Fibroblast of lung (primary cell): ENCODE results near the gene ITPR1. TPM values are rescaled to one million over a fixed set of nuclear protein-coding genes. Genes with fewer than 3 reads are reported as not detected.

Experiments
- DNase-seq, 2 donors: peaks; one replicate each; pipeline versions ENCODE4 v3.0.0 to v3.0.0-alpha.2; 2010; ENCODE audit warnings: low read depth in 2 of 2
- H2AFZ ChIP-seq: 2 replicates; pipeline ENCODE4 v1.5.1; 2012; ENCODE audit warnings: low read length, control low read depth, inconsistent platforms
- H3K27ac ChIP-seq: 2 replicates; pipeline ENCODE4 v1.5.1; 2011; ENCODE audit warnings: low read length, control low read depth; ENCODE audit not compliant: insufficient read depth
- H3K27me3 ChIP-seq: 2 replicates; pipeline ENCODE4 v1.5.1; 2011; ENCODE audit warnings: mild to moderate bottlenecking, low read length; ENCODE audit not compliant: control insufficient read depth, insufficient read depth
- H3K36me3 ChIP-seq: 2 replicates; pipeline ENCODE4 v1.5.1; 2011; ENCODE audit warnings: low read length; ENCODE audit not compliant: control insufficient read depth, insufficient read depth
- H3K4me1 ChIP-seq: 2 replicates; pipeline ENCODE4 v1.5.1; 2011; ENCODE audit warnings: low read length; ENCODE audit not compliant: control insufficient read depth, insufficient read depth; ENCODE audit errors: extremely low read depth
- H3K4me2 ChIP-seq: 2 replicates; pipeline ENCODE4 v1.5.1; 2011; ENCODE audit warnings: low read length, control low read depth; ENCODE audit not compliant: insufficient read depth; ENCODE audit errors: extremely low read depth
- H3K4me3 ChIP-seq, 4 experiments: fragments of 200-600 bp in 1 of 4; sonication (generic) in 1 of 4; replicated peaks in 1 of 4; 2 replicates each; pipeline ENCODE4 v1.5.1; 2011 to 2016; ENCODE audit warnings: low read length in 4 of 4, low read depth in 3 of 4, mild to moderate bottlenecking in 3 of 4, control low read depth in 2 of 4, inconsistent platforms in 1 of 4, mixed read lengths in 1 of 4; ENCODE audit not compliant: insufficient read depth in 1 of 4; ENCODE audit errors: control extremely low read depth in 1 of 4
- H3K79me2 ChIP-seq: 2 replicates; pipeline ENCODE4 v1.5.1; 2012; ENCODE audit warnings: mild to moderate bottlenecking, low read length, inconsistent platforms; ENCODE audit not compliant: control insufficient read depth, insufficient read depth
- H3K9ac ChIP-seq: 2 replicates; pipeline ENCODE4 v1.5.1; 2011; ENCODE audit warnings: mild to moderate bottlenecking, low read length, control low read depth; ENCODE audit not compliant: insufficient read depth
- H3K9me3 ChIP-seq: 2 replicates; pipeline ENCODE4 v1.5.1; 2012; ENCODE audit warnings: low read depth, low read length; ENCODE audit not compliant: control insufficient read depth, insufficient read depth
- H4K20me1 ChIP-seq: 2 replicates; pipeline ENCODE4 v1.5.1; 2011; ENCODE audit warnings: low read length; ENCODE audit not compliant: control insufficient read depth, insufficient read depth; ENCODE audit errors: extremely low read depth
- EZH2 ChIP-seq: IDR thresholded peaks from 2 replicates; pipeline ENCODE4 v1.5.1; 2012; ENCODE audit warnings: low read length, control low read depth, mild to moderate bottlenecking; ENCODE audit errors: missing control alignments
- polyA plus RNA-seq, 2 donors: library from polyadenylated mRNA; depleted of rRNA in 1 of 2; stranded (reverse) in 1 of 2; unstranded in 1 of 2; fragments of >200 nt; gene quantifications; 2 replicates each; pipeline ENCODE4 v1.2.1, GENCODE V29; 2011 to 2012; ENCODE audit warnings: missing spikeins in 1 of 2
- total RNA-seq: library from RNA; depleted of rRNA; stranded (reverse); fragments of >200 nt; gene quantifications from 2 replicates; pipeline ENCODE4 v1.2.1, GENCODE V29; 2014
- TF ChIP-seq, protein P1 (sequence below), 2 donors: IDR thresholded peaks in 1 of 2; conservative IDR thresholded peaks in 1 of 2; 1 replicate in 1 of 2; 2 replicates in 1 of 2; pipeline ENCODE4 v1.5.1; 2011 to 2012; ENCODE audit warnings: low read length in 2 of 2, control low read depth in 1 of 2, inconsistent platforms in 1 of 2, low read depth in 1 of 2, mild to moderate bottlenecking in 1 of 2

Gene ITPR1
- total and polyA plus RNA-seq, 2 donors (not counting 1 experiment from before 2014, with no cell fraction given), result 19.2 to 87.0 TPM

- H3K4me1 ChIP-seq, result no peaks in the 10 kb centered on the region
- no peaks in the 10 kb centered on the region for H3K79me2 ChIP-seq
- no peaks in the 10 kb centered on the region for H3K27me3 ChIP-seq
- H3K4me2 ChIP-seq, result no peak overlapping the region
- no peak overlapping the region for H3K9ac ChIP-seq
- H3K4me3 ChIP-seq, result no peak overlapping the region
- no peaks in the 10 kb centered on the region for H3K9me3 ChIP-seq
- no peaks in the 10 kb centered on the region for H3K36me3 ChIP-seq
- no peaks in the 10 kb centered on the region for H4K20me1 ChIP-seq
- H3K27ac ChIP-seq, result no peak overlapping the region
- H2AFZ ChIP-seq, result no peak overlapping the region
- no peak for TF ChIP-seq EZH2
- TF ChIP-seq, protein P1, sequence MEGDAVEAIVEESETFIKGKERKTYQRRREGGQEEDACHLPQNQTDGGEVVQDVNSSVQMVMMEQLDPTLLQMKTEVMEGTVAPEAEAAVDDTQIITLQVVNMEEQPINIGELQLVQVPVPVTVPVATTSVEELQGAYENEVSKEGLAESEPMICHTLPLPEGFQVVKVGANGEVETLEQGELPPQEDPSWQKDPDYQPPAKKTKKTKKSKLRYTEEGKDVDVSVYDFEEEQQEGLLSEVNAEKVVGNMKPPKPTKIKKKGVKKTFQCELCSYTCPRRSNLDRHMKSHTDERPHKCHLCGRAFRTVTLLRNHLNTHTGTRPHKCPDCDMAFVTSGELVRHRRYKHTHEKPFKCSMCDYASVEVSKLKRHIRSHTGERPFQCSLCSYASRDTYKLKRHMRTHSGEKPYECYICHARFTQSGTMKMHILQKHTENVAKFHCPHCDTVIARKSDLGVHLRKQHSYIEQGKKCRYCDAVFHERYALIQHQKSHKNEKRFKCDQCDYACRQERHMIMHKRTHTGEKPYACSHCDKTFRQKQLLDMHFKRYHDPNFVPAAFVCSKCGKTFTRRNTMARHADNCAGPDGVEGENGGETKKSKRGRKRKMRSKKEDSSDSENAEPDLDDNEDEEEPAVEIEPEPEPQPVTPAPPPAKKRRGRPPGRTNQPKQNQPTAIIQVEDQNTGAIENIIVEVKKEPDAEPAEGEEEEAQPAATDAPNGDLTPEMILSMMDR (conservative IDR thresholded peaks at IDR 0.05 in 1 of 2, IDR thresholded peaks at IDR 0.05 in 1 of 2; ENCODE audit: low read depth in 1 of 2, low read length in 2 of 2), result no peak
- no peak for DNase-seq
Observed at GRCh38 chr3:4818164-4818563, 325.0 kb downstream of the ITPR1 start.

DNA sequence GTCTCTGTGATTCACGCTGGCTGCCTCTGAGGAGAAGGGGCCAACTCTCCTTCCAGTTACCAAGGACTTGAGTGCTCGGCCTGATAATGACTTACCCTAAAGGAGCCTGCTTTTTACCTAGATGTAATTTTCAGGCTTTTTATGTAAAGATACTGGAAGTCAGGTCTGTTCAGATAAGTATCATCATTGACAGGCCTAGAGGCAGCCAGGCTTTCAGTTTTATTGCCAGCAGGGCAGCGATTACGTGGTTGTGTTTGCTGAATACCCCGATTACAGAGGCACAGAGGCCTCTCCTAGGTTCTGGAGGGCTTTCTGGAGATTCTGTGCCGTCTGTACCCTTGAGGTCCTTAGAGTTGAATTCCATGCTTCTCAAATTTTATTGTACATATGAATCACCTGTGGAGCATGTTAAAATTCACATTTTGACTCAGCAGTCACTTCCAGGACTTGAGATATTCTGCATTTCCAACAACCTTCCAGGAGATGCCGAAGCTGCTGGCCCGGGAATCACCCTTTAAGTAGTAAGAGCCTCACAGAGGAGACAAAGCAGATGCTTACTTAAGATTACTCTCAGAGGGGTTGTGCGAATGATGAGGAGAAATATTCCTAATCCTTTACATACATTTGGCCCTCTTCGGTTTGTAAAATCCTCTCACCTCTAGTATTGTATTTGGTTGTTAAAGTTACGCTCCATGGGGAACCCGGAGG is 326.0 kb downstream of the ITPR1 start:
- DNase-seq, result no peak
- Histone ChIP-seq H3K36me3 (no peaks in the 10 kb centered on the region), H3K27ac (no peak overlapping the region), H3K27me3 (no peaks in the 10 kb centered on the region), H3K4me2 (no peak overlapping the region), H3K9me3 (no peaks in the 10 kb centered on the region), H4K20me1 (no peaks in the 10 kb centered on the region), H2AFZ (no peak overlapping the region), H3K4me1 (no peaks in the 10 kb centered on the region), H3K9ac (no peak overlapping the region), H3K4me3 (no peak overlapping the region), H3K79me2 (no peaks in the 10 kb centered on the region)
- TF ChIP-seq, protein P1 (conservative IDR thresholded peaks at IDR 0.05 in 1 of 2, IDR thresholded peaks at IDR 0.05 in 1 of 2; ENCODE audit: low read depth in 1 of 2, low read length in 2 of 2), result no peak
- no peak for TF ChIP-seq EZH2

DNA sequence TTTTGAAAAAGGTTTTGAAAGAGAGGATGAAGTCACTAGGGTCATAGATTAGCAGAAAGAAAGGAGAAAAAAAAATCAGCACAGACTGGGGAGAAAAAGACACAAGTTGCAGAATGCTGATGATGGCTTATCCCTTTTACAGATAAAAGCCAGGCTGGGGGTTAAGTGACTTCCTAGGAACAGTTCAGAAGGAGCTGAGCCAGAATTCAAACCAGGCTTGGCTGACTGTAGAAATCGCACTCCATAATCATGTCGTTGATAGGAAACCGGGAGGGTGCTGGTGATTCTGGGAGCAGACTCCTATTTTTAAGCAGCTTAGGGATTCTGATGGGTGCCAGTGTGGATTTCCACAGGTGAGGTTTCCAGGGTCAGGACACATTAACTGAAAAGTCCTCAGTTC is 326.6 kb downstream of the ITPR1 start:
- DNase-seq, result no peak
- H3K27me3 ChIP-seq, result no peaks in the 10 kb centered on the region
- H3K4me3 ChIP-seq, result no peak overlapping the region
- no peaks in the 10 kb centered on the region for H3K9me3 ChIP-seq
- no peaks in the 10 kb centered on the region for H3K36me3 ChIP-seq
- H2AFZ ChIP-seq, result no peak overlapping the region
- TF ChIP-seq, protein P1 (conservative IDR thresholded peaks at IDR 0.05 in 1 of 2, IDR thresholded peaks at IDR 0.05 in 1 of 2; ENCODE audit: low read depth in 1 of 2, low read length in 2 of 2), result no peak
- TF ChIP-seq EZH2, result no peak
- H4K20me1 ChIP-seq, result no peaks in the 10 kb centered on the region
- H3K27ac ChIP-seq, result no peak overlapping the region
- H3K4me2 ChIP-seq, result no peak overlapping the region
- no peak overlapping the region for H3K9ac ChIP-seq
- no peaks in the 10 kb centered on the region for H3K79me2 ChIP-seq
- peaks cover under 1% of the 10 kb centered on the region for H3K4me1 ChIP-seq
